Lower leg skin (tissue), 4 donors: ENCODE results near the gene FOXP1. TPM values are rescaled to one million over a fixed set of nuclear protein-coding genes. Genes with fewer than 3 reads are reported as not detected.

Source experiments
- DNase-seq, 2 donors: peaks; one replicate each; pipeline ENCODE4 v3.0.0-alpha.2; 2019; ENCODE audit warnings: low spot score in 2 of 2
- H3K4me3 ChIP-seq: fragments of 200-600 bp; sonication (generic); 2 replicates; pipeline ENCODE4 v1.5.1; 2017; ENCODE audit warnings: mild to moderate bottlenecking, low read depth; ENCODE audit not compliant: poor library complexity, severe bottlenecking
- POLR2A ChIP-seq, 2 donors: fragments of 450-650 bp; IDR thresholded peaks; one replicate each; pipeline ENCODE4 v1.6.1; 2016 to 2017; ENCODE audit warnings: antibody characterized with exemption in 2 of 2, mild to moderate bottlenecking in 1 of 2, moderate library complexity in 1 of 2
- WGBS, 2 donors: methylation state at CpG; one replicate each; pipeline ENCODE4 v1.1.5; 2018; 5-methylcytosine and 5-hydroxymethylcytosine counted together
- intact Hi-C: fragments of 100-400 bp; cut with DNase I; formaldehyde crosslinking; loops from one replicate; pipeline ENCODE4 v1.15.0; 2023; ENCODE audit warnings: low total_unique reads
- total RNA-seq, 4 donors: library from RNA; depleted of rRNA; stranded (reverse); fragments of >200 nt; gene quantifications; one replicate each; pipeline ENCODE4 v1.1.0, GENCODE V29; 2016
- TF ChIP-seq, protein P1 (sequence below), 3 donors: fragments of 450-650 bp; IDR thresholded peaks; one replicate each; pipeline ENCODE4 v1.5.1; 2016; ENCODE audit warnings: antibody characterized with exemption in 3 of 3, mild to moderate bottlenecking in 3 of 3, moderate library complexity in 2 of 3

The FOXP1 gene
- total RNA-seq, 4 donors from 2014 or later: 46.6 to 66.6 (median 55.2) TPM

DNA sequence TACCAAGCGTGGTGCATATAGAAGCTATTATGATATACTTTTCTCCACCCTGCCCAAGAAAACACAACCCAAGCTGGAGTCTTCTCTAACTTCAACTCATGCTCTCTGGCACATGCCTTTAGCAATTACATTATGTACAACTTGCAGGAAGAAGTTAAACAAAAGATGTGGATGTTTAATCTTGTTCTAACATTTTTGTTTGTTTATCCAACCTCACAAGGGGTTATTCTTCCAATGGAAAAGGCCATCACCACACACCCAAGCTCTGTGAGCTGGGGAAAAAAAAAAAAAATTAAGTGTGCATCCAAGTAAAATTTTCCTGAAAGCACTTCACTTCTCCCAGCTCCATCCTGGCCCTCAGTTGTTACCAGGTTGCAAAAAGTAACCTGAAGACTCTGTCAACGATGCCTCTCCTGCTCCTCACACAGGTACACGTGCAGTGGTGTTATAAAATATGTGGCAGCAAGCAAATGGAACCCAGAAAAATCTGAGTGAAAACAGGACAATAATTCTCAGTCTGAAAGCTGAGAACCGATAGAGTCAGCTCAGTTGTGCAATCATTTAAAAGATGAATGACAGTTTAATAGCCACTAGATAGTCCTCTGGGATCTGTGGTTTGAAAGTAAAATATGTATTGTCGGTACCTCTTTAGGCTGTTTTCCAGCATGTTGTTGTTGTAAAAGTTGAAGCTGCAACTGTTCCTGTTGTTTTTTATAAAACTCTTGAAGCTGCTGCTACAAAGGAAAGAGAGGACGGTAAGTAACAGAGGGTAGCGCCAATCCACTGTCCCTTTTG lies 531.4 kb downstream of the FOXP1 start:
- intact Hi-C loops: no loop called here
- no peak for DNase-seq
- 60 to 62% methylated on average over 7 of the region's 7 CpGs for WGBS, 2 donors
- TF ChIP-seq, protein P1, sequence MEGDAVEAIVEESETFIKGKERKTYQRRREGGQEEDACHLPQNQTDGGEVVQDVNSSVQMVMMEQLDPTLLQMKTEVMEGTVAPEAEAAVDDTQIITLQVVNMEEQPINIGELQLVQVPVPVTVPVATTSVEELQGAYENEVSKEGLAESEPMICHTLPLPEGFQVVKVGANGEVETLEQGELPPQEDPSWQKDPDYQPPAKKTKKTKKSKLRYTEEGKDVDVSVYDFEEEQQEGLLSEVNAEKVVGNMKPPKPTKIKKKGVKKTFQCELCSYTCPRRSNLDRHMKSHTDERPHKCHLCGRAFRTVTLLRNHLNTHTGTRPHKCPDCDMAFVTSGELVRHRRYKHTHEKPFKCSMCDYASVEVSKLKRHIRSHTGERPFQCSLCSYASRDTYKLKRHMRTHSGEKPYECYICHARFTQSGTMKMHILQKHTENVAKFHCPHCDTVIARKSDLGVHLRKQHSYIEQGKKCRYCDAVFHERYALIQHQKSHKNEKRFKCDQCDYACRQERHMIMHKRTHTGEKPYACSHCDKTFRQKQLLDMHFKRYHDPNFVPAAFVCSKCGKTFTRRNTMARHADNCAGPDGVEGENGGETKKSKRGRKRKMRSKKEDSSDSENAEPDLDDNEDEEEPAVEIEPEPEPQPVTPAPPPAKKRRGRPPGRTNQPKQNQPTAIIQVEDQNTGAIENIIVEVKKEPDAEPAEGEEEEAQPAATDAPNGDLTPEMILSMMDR (IDR thresholded peaks at IDR 0.05): no peak
- no peak for TF ChIP-seq POLR2A (IDR thresholded peaks at IDR 0.05)
- no peak overlapping the region for H3K4me3 ChIP-seq

- TF ChIP-seq, protein P1 (IDR thresholded peaks at IDR 0.05): no peak
- no peak for TF ChIP-seq POLR2A (IDR thresholded peaks at IDR 0.05)
- intact Hi-C loops: no loop called here
- WGBS, 2 donors: 77 to 81% methylated on average over 5 of the region's 5 CpGs
- DNase-seq: no peak
- H3K4me3 ChIP-seq: no peak overlapping the region
Observed at GRCh38 chr3:71051259-71051595, 532.3 kb downstream of the FOXP1 start.

DNA sequence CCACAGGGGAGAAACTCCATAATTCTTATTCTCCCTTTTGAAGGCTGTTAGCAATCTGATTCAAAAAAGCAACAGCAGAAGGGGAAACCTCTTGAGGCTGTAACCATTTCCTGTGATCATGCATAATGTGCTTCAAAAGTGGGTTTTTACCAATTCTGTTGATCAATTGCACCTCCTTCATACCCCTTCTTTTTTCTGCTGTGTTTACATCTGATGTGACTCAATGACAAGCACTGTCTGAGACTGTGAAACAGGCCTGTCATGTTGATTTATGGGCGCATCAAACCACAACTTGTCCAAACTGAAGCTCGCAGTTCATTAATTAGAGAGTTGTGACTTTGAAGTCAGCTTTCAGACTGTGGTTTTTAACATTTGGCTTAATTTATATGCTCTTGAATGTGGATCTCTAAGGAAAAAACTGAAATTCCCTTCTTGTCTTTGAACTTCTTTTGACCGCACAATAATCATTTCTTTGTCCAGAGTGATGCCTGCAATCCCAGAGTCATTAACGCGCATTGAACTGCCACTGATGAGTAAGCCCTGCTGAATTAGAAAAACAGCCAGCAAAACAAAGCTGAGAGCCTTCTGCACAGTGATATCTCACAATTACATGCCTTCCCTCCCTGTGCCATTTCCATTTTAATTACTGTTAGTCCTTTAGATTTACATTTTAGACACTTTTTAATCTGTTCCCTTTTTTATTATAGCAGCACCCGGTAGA lies 532.8 kb downstream of the FOXP1 start:
- 59 to 67% methylated on average over 6 of the region's 6 CpGs for WGBS, 2 donors
- TF ChIP-seq, protein P1 (IDR thresholded peaks at IDR 0.05): no peak
- no peak for TF ChIP-seq POLR2A (IDR thresholded peaks at IDR 0.05)
- no peak overlapping the region for H3K4me3 ChIP-seq
- intact Hi-C loops: no loop called here
- no peak for DNase-seq

DNA sequence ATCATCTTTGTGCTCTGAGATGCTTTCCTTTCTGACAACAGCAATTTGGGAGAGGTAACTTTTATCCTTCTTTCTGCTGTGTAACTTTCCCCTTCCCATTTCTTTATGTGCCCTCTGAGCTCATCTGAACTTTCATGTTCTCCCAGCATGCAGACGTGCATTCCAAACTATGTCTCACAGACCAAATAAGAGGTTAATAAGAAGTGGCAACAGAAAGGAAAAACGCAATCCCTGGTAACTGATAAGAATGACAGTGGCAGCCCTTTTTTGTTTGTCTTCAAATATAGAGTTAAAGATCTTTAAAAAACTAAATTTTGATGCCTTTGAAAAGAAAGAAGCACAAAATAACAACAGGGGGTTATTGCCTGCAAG lies 533.4 kb downstream of the FOXP1 start:
- DNase-seq: no peak
- WGBS, 2 donors: 62 to 79% methylated on average over 2 of the region's 2 CpGs
- no peak overlapping the region for H3K4me3 ChIP-seq
- TF ChIP-seq, protein P1 (IDR thresholded peaks at IDR 0.05): no peak
- TF ChIP-seq POLR2A (IDR thresholded peaks at IDR 0.05): no peak
- intact Hi-C loops: no loop called here

DNA sequence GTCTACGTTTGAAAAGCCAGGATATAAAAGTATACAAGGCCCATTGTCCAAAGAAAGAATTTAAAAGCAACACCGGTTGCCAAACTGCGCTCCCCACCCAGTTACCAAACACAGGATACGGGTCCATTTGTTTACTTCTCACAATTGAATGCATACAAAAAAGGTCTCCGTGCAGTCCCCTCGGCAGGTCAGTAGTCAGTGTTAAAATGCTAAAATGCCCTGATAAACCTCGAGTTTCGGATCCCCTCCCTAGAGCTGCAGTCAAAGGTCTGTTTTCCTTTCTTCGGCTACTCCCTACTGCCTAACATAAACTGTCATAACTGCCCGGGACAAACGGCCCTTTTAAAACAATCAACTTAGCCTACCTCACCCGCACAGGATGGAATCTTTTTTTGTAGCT lies 534.6 kb downstream of the FOXP1 start:
- DNase-seq: no peak
- H3K4me3 ChIP-seq: no peak overlapping the region
- TF ChIP-seq, protein P1 (IDR thresholded peaks at IDR 0.05): no peak
- no peak for TF ChIP-seq POLR2A (IDR thresholded peaks at IDR 0.05)
- 74% methylated on average over 12 of the region's 12 CpGs for WGBS, 2 donors
- intact Hi-C loops: no loop called here
